Forelimb muscle (tissue), 1 donor: Measurements from ENCODE around the gene CTTNBP2. TPM values are rescaled to one million over a fixed set of nuclear protein-coding genes. Genes with fewer than 3 reads are reported as not detected.

Experiments used
- DNase-seq: peaks from one replicate; pipeline ENCODE4 v3.0.0-alpha.2; 2013; ENCODE audit warnings: low read depth
- polyA plus RNA-seq: library from polyadenylated mRNA; unstranded; fragments of 120-200 nt; gene quantifications from one replicate; pipeline ENCODE4 v1.2.1, GENCODE V29; 2013; ENCODE audit not compliant: insufficient read length

Gene CTTNBP2
- polyA plus RNA-seq, 1 donor = 1.1 TPM

DNA sequence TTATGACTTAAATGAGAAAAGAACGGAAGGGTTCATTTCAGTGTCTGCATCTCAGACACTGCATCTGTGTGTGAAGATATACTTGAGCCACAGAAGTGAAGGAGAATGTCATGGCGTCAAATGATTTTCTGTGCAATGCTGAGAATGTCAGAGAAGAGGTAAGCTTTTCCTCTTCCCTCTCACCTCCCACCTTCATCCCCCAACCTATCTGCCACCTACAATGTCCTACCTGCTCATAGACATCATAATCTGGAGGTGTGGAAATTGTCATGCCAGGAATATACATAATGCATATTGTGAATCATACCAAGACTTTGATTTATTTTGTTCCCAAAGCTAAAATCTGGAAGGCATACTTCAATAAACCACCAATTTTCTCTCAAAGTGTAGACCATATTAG lies 53.7 kb downstream of the CTTNBP2 start:
- DNase-seq = no peak

DNA sequence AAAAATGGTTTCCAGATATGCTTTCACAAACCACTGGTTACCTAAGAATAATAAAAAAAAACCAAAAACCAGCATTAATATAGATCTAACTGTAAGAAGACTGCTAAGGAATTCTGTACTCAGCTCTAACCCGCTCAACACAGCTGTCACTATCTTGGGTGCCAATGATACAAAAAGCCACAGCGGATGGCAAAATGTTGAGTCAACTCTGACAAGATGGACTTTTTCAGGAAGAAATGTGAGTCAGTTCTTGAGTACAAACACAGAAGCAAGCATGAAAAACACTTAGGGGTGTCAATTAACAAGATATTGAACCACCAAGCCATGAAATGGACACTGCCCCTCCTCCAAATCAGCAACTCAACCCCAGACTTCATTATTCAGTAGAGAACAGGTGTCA lies 55.0 kb downstream of the CTTNBP2 start:
- DNase-seq = no peak

DNA sequence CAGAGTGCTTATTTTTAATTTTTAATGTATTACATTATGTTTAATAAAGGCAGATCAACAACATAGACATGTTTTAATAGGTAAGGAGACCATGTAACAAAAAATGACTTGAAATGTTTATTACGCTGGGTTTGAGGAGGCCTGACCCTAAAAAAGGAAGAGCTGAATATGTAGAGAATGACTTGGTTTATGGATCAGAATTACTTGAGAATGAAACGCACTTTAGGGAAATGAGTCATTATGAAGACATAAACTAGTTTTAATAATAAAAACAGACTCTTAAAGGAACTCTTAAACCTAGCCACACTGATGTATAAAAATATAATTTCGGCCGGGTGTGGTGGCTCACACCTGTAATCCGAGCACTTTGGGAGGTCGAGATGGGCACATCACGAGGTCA lies 56.5 kb downstream of the CTTNBP2 start:
- no peak for DNase-seq

DNA sequence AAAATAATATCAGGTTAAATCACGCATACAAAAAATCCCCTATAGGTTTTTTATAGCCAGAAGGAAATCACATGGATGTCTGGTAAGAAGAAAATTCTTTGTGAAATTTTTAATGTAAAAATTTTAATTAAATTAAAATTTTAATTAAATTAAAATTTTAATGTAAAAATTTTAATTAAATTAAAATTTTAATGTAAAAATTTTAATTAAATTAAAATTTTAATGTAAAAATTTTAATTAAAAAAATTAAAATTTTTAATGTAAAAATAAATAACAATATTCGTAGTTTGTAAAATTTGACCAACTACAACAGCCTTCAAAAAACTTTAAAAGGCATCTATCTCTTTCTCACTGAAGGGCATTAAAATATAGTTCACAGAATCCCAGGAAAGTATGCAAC lies 61.5 kb downstream of the CTTNBP2 start:
- no peak for DNase-seq

DNA sequence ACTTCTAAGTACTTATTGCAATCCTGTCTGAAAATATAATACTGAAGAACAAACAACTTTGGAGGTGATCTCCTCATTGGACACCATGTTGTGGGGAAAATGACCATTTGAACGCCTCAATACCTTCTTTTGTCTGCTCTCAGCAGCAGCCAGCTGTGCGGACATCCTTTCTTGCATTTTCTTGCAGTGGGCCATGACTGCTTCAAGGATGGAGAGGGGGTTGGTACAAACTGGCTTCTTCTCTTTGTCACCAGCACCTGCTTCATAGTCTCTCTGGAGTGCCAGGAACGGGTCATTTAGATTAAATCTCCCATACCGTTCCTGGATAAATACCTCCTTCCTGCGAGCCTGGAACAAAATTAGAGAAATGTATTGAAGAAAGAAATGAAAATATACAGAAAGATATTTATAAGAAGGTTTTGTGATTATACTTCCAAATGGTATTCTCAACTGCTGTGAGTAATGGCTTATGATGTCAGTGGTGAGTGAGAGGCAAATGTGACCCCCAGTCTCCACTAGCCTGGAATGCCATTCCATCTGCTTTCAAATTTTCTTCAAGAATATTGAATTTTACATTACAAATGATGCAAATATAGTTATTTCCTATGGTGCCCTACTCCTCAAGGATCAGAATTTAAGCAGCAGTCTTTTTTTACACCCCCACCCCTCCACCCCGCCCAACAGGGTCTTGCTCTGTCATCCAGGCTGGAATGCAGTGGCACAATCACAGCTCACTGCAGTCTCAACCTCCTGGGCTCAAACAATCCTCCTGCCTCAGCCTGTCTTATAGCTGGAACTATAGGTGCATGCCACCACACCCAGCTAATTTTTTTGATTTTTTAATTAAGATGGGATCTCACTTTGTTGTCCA lies 62.4 kb downstream of the CTTNBP2 start:
- no peak for DNase-seq

DNA sequence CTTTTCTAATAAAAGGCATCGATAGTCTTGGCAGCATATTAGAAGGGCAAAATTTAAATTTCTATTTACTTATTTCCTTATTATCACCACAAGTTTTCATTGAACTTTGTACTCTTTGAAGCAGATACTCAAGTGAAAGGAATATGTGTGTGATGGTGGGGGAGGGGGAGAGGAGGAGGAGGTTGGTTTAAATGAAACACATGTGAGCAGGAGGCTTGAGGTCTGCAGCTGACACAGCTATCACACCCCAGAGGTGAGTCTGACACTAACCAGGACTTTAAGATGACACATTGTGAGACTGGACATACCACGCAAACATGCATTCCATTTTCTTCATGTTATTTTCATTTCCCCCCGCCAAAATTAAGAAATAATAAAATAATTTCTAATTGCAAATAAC lies 63.3 kb downstream of the CTTNBP2 start:
- DNase-seq = no peak

DNA sequence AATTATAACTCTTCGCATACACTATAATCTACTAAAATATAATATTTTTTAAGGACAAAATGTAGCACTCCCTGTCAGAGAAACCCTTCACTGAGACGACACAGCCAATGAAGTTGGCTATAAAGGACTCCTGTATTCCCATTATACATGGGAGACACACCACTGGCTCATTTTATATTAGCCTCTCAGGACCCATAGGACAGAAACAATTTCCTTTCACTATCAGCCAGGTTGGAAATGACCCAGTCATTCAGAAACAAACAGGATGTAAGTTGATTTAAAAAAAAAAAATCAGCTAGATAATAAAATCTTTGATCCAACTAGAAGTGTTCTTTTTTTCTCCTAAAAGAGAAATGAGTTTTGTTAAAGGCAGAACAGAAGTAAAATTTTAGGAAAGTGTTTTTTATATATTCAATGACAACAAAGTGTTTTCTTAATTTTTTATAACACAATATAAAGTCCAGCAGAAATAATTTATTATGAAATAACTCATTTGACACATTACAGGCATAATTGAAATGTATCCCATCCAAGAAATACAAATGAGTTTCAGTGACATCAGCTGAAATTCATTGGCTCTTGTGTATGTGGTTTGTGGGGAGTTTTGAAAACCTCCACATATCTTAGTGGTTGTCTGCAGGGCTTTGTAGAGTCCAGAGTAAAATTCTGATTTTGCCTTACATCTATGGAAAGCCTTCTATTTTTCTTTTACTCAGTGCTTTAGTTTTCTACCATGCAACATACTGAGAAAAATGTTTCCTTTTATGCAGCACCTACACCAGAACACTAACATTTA lies 64.1 kb downstream of the CTTNBP2 start:
- DNase-seq = no peak

DNA sequence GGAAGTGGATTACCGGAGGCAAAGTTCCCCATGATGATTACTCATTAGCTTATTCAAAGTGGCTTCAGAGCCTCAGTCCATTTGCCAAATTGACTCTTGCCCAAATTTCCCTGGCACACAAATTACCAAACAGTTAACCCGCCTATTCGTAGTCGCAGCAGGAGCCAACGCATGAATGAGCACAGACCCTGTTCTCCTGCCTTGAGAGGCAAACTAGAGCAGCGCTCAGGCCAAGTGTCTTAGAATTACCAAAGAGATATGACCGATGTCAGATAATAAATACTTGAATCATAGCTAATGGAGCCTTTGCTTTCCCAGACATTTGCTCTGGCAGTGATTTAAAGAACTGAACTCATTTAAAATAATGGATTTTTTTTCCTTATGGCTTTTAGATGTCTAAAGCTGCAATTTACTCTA lies 64.9 kb downstream of the CTTNBP2 start:
- DNase-seq = no peak

DNA sequence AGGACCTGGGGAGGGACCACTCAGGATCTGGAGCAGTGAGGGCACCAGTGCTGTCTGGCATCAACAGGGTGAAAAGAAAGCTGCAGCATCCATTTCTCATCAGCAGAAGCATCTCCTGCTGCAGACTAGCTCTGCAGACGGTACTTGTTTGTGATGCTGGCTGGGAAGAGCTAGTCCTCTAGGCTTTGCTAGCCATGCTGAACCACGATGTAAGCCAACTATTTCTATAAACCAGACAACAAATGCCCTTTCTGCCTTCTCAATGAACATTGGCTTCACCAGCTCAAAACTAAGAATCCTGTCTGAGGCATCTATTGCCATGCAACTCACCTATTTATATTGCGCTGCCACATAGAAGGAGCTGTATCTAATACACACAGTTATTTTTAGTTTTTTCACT lies 65.6 kb downstream of the CTTNBP2 start:
- DNase-seq = no peak

DNA sequence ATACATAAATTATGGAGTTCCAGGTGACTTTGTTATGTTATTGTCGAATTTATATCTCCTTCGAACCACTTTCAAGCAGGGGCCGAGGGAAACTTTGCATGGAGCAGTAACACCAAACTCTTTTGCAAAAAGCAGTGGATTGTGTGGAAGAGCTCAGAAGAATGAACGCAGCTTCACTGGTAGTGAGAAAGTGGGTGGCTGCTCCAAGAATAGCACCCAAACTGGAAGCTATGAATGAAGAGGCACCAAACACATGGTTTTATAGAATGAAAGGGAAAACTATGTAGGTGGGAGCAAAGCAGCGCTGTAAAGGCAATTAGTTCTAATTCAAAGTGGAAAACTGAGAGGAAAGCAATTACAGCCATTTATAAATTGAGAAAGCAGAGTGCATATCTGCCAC lies 67.2 kb downstream of the CTTNBP2 start:
- no peak for DNase-seq

DNA sequence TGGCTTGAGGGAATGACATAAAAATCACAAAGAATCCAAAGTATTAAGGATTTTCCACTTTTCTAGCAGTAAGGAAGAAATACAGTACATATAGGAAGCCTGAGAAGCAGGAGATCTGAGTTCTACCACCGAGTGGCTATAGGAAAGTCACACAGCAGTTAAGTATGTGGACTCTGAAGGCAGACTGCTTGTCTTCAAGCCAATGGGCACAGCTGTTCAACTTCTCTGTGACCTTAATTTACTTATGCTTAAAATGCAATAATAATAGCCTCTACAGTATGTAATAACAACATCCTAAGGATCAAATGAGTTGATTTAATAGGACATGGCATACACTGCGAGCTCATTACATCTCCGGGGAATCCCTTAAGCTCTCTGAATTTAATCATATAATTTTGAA lies 68.0 kb downstream of the CTTNBP2 start:
- no peak for DNase-seq

DNA sequence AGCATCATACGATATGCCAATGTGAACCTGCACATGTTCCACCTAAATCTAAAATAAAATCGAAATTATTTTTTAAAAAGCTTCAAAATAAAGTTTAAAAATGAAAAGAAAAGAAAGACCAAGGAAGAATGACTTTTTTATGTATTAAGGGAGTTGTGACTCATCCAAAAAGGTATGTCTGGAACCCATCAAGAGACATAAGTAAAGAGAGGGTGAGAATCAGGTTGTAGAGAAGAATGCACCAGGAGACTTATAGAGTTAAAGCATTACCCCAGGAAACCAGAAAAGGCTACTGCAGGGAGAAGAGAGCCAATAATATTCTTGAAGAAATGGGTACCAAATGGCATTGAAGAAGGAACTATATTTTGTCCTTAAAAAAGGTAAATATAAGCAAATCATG lies 69.8 kb downstream of the CTTNBP2 start:
- DNase-seq = no peak

DNA sequence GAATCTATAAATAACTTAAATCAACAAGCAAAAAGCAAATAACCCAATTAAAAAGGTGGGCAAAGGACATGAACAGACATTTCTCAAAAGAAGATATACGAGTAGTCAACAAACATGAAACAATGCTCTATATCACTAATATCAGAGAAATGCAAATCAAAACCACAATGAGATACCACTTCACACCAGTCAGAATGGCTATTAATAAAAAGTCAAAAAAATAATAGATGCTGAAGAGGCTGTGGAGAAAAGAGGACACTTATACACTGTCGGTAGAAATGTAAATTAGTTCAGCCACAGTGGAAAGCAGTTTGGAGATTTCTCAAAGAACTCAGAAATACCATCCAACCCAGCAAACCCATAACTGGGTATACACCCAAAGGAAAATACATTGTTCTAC lies 70.6 kb downstream of the CTTNBP2 start:
- DNase-seq = no peak

DNA sequence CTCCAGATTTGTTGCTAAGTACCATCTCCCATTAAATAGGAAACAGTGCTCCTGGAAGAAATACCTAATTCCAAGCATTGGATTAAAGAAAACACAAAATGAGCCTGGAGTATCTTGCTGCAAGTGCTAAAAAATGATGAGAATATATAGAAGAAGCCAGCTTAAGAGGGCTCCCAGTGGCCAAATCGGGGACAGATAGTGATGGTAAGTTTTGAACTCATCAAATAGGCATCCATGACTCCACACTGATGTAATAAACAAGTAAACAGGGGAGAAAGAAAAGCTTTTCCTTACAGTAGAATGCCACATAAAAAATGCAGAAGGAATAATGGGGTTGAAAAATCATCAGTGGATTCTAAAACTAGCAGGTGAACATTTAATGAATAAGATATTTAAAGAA lies 72.4 kb downstream of the CTTNBP2 start:
- no peak for DNase-seq

DNA sequence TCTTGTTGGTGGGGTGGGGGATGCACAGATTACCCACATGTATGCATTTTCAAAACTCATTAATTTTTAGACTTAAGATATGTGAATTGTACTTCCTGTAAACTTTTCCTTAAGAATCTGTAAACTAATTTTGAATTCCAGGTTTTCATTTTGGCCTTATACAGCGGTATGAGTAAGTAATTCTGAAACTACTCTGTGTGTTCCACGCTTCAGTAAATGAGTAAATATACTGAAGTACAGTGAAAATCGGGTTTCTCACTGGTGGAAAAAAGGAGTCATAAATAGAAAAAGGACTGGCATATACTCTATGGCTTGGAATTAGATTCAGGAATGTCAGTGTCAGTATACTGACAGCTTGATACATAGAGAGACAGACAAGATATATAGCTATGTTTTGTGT lies 72.8 kb downstream of the CTTNBP2 start:
- DNase-seq = no peak

DNA sequence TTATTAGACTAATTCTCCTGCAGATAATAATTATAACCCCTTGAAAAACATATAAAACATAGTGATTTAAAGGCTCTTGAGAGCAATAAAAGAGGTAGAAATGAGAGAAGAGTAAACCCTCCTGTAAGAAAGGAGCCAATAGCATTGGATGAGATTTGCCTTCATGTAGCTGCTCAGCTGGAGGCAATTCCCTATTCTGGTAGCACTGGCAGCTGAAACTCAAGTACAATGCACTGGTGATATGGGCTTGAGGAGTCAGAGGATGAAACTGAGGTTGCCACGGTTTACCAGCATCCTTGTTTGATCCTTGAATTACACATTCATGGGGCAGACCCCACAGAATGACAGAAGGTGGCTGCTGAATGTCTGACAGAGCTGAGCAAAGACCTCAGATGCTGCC lies 76.4 kb downstream of the CTTNBP2 start:
- DNase-seq = no peak

DNA sequence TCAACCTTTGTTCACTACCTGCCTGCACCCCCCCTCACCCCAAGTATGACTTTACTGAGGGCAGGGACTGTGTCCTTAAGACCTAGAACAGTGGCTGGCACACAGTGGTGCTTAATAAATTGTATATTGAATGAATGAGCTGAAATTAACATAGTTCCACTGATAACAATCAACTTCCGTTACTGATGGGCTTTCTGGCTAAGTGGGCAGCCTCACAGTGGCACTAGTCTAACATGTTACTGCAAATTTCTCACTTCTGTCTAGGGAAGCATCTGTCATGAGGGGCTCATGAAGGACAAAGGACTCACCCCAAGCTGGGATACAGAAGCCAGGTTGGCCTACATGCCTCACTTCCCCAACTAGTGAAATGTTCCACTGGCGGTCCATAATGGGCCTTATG lies 79.3 kb downstream of the CTTNBP2 start:
- no peak for DNase-seq

DNA sequence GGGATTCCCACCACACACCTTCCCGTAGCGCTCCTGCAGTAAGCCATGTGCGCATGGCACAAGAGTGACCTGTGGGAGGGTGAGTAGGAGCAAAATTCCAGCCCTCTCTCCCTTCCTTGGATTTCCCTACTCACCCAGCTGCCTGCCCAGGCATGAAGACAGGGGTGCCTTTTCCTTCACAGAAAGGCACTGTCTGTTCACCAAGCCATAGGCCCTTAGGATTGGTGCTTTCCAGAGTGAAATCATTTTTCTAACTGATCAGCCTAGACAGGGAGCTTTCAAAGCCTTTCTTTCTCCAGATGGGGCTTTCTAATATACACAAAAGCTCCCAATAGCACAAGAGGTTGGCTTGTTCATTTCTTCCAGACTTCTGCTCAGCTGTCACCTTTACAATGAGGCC lies 79.7 kb downstream of the CTTNBP2 start:
- DNase-seq = no peak

DNA sequence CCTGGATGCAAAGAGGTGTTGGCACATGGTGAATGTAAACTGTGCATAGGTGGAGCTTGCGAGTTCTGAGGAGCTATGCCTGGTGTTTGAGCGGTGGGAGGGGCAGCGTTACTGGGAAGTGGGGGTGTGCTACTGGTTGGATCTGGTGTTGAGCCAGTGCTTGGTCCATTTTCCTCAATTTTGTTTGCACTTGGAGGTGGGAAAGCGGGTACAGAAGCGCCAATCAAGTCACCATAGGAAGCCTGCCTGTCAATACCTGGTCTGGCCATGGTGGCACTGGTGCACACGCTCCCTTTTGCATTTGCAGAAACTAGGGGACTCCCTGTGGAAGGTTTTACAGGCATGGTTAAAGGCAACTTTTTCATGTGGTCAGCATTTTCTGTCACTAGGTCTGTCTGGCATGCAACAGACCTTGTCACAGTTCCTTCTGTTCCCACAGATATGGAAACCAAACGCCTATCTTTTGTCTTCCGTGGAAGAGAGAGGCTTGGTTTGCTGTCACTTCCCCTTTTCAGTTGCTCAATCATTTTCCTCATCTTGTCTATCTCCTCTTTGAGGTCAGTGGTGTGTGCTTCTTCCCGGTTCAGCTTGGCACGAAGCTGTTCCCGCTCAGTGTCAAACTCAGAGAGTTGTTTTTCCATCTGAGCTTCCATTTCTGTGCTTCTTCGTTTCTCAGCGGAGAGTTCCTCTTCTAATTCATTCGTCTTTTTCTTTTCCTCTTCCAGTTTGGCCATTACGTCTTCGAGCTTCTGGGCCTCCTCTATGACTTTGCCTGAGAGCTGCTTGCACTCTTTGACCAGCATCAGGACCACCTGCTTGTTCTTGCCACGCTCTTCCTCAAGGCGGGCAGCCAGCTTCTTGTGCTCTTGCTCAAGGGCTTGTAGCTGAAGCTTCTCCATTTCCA lies 81.1 kb downstream of the CTTNBP2 start:
- DNase-seq = no peak

DNA sequence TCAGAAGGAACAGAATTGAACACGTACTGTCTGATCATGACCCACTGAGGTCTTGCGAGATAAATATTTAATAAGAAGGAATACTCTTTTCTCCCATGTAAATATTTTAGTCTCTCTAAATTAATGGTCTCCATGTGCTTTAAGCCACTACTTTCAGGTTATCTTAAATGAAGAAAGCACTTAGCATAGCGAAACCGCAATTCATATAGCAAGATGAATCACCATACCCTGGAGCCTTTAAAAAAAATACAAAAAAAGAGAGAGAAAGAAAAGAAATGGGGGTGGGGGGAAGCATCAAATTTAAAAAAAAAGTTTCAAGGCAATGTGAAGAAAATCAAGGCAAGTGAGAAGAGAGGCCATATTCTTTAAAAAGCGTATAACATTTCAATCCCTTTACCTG lies 82.5 kb downstream of the CTTNBP2 start:
- no peak for DNase-seq

DNA sequence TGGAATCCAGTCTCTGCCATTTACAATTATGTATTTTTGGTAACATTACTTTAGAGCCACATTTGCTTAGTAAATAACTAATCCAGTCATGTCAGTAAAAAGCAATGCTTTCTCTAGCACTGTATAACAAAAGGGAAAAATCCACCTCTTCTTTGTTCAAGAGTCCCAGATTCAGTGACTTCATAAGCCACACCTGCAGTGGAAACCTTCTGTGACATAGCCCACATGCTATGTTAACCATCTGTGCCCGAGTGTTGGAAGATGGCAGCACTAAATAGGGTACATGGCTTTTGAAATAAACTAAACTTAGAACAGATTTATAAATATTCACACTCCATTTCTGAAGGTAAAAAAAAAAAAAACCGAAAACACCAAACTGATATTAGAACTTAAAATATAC lies 83.0 kb downstream of the CTTNBP2 start:
- no peak for DNase-seq

DNA sequence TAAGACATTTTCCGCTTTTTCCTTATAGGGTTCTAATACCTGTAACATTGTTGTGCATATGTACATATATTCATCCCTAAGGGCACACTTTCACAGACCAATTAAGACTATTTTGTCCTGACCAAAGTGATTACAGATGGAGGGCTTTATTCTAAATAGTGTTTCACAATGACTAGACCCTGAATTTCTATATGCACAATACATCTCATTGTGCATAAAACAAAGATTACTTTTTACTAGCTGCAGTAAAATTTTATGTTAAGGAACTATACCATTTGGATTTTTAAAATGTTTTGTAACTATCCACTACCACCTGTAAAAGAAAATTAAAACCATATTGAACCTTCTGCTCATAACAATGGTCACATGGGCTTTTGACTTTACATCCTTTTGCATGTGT lies 87.8 kb downstream of the CTTNBP2 start:
- DNase-seq = no peak
